ENCODE measurements around the gene SSBP4.

GRCh38 chr19:18443406-18443805 lies 24.2 kb downstream of the SSBP4 start:
- no peak for TF ChIP-seq CTCF (IDR thresholded peaks at IDR 0.05; ENCODE audit: extremely low read depth in 1 of 2, insufficient read depth in 1 of 2, low read depth in 1 of 2, low read length in 2 of 2)
- no peak for TF ChIP-seq JUN (IDR thresholded peaks at IDR 0.05; ENCODE audit: borderline replicate concordance, insufficient read depth, insufficient read length, low read depth)
- TF ChIP-seq FOS (IDR thresholded peaks at IDR 0.05; ENCODE audit: borderline replicate concordance, insufficient read depth, low read length) = no peak
- TF ChIP-seq POLR2A (IDR thresholded peaks at IDR 0.05; ENCODE audit: low read depth, low read length) = no peak
- TF ChIP-seq EZH2 (IDR thresholded peaks at IDR 0.05; ENCODE audit: borderline replicate concordance, low read depth, low read length, severe bottlenecking) = no peak
- TF ChIP-seq MAX (IDR thresholded peaks at IDR 0.05; ENCODE audit: insufficient read depth, insufficient read length) = no peak
- TF ChIP-seq GATA2 (IDR thresholded peaks at IDR 0.05; ENCODE audit: insufficient read depth, insufficient read length, low read depth, low read length) = no peak
- TF ChIP-seq POLR2AphosphoS5 (IDR thresholded peaks at IDR 0.05; ENCODE audit: insufficient read depth, low read depth, low read length) = no peak
